Measurements from ENCODE around the gene PARL.

PARL gene

GRCh38 chr3:183914856-183915255, 30.2 kb upstream of the PARL start:
- H3K36me3 ChIP-seq (ENCODE audit: insufficient read depth, low read length) = no peaks in the 10 kb centered on the region
- no peaks in the 10 kb centered on the region for H3K27me3 ChIP-seq (ENCODE audit: control insufficient read depth in 1 of 2, insufficient read depth in 2 of 2, low read length in 2 of 2)
- no peaks in the 10 kb centered on the region for H3K4me1 ChIP-seq (ENCODE audit: insufficient read depth, low read length)
- H3K4me3 ChIP-seq (ENCODE audit: low read depth in 1 of 2, low read length in 2 of 2) = no peak overlapping the region
- no peak overlapping the region for H3K27ac ChIP-seq (ENCODE audit: low read depth, low read length)
- H3K9me3 ChIP-seq (ENCODE audit: low read length) = no peaks in the 10 kb centered on the region
- no peak overlapping the region for H3K9ac ChIP-seq (ENCODE audit: low read length)

- no peaks in the 10 kb centered on the region for H3K4me1 ChIP-seq (ENCODE audit: insufficient read depth, low read length)
- no peak overlapping the region for H3K9ac ChIP-seq (ENCODE audit: low read length)
- H3K27ac ChIP-seq (ENCODE audit: low read depth, low read length) = no peak overlapping the region
- H3K36me3 ChIP-seq (ENCODE audit: insufficient read depth, low read length) = no peaks in the 10 kb centered on the region
- no peaks in the 10 kb centered on the region for H3K9me3 ChIP-seq (ENCODE audit: low read length)
- H3K4me3 ChIP-seq (ENCODE audit: low read depth in 1 of 2, low read length in 2 of 2) = no peak overlapping the region
- H3K27me3 ChIP-seq (ENCODE audit: control insufficient read depth in 1 of 2, insufficient read depth in 2 of 2, low read length in 2 of 2) = no peaks in the 10 kb centered on the region
Measured at GRCh38 chr3:183913580-183913920, 28.9 kb upstream of the PARL start.

GRCh38 chr3:183912895-183913579, 28.4 kb upstream of the PARL start:
- Histone ChIP-seq H3K27me3 (ENCODE audit: control insufficient read depth in 1 of 2, insufficient read depth in 2 of 2, low read length in 2 of 2) (no peaks in the 10 kb centered on the region), H3K4me3 (ENCODE audit: low read depth in 1 of 2, low read length in 2 of 2) (no peak overlapping the region), H3K27ac (ENCODE audit: low read depth, low read length) (no peak overlapping the region), H3K9ac (ENCODE audit: low read length) (no peak overlapping the region), H3K36me3 (ENCODE audit: insufficient read depth, low read length) (no peaks in the 10 kb centered on the region), H3K4me1 (ENCODE audit: insufficient read depth, low read length) (no peaks in the 10 kb centered on the region), H3K9me3 (ENCODE audit: low read length) (no peaks in the 10 kb centered on the region)

GRCh38 chr3:183911763-183912506, 27.3 kb upstream of the PARL start:
- no peak overlapping the region for H3K9ac ChIP-seq (ENCODE audit: low read length)
- no peak overlapping the region for H3K27ac ChIP-seq (ENCODE audit: low read depth, low read length)
- H3K4me1 ChIP-seq (ENCODE audit: insufficient read depth, low read length) = no peaks in the 10 kb centered on the region

GRCh38 chr3:183911087-183911486, 26.4 kb upstream of the PARL start:
- no peaks in the 10 kb centered on the region for H3K27me3 ChIP-seq (ENCODE audit: control insufficient read depth in 1 of 2, insufficient read depth in 2 of 2, low read length in 2 of 2)
- H3K9me3 ChIP-seq (ENCODE audit: low read length) = no peaks in the 10 kb centered on the region
- H3K27ac ChIP-seq (ENCODE audit: low read depth, low read length) = no peak overlapping the region
- H3K4me1 ChIP-seq (ENCODE audit: insufficient read depth, low read length) = no peaks in the 10 kb centered on the region
- H3K4me3 ChIP-seq (ENCODE audit: low read depth in 1 of 2, low read length in 2 of 2) = no peak overlapping the region
- no peak overlapping the region for H3K9ac ChIP-seq (ENCODE audit: low read length)
- H3K36me3 ChIP-seq (ENCODE audit: insufficient read depth, low read length) = no peaks in the 10 kb centered on the region

More at GRCh38 chr3:183911763-183912506, 27.3 kb upstream of the PARL start:
- H3K27me3 ChIP-seq (ENCODE audit: control insufficient read depth in 1 of 2, insufficient read depth in 2 of 2, low read length in 2 of 2) = no peaks in the 10 kb centered on the region
- H3K9me3 ChIP-seq (ENCODE audit: low read length) = no peaks in the 10 kb centered on the region
- H3K36me3 ChIP-seq (ENCODE audit: insufficient read depth, low read length) = no peaks in the 10 kb centered on the region
- H3K4me3 ChIP-seq (ENCODE audit: low read depth in 1 of 2, low read length in 2 of 2) = no peak overlapping the region

- no peaks in the 10 kb centered on the region for H3K27me3 ChIP-seq (ENCODE audit: control insufficient read depth in 1 of 2, insufficient read depth in 2 of 2, low read length in 2 of 2)
- no peak overlapping the region for H3K9ac ChIP-seq (ENCODE audit: low read length)
- H3K4me1 ChIP-seq (ENCODE audit: insufficient read depth, low read length) = no peaks in the 10 kb centered on the region
- H3K9me3 ChIP-seq (ENCODE audit: low read length) = no peaks in the 10 kb centered on the region
- H3K27ac ChIP-seq (ENCODE audit: low read depth, low read length) = no peak overlapping the region
- H3K4me3 ChIP-seq (ENCODE audit: low read depth in 1 of 2, low read length in 2 of 2) = no peak overlapping the region
- H3K36me3 ChIP-seq (ENCODE audit: insufficient read depth, low read length) = no peaks in the 10 kb centered on the region
Measured at GRCh38 chr3:183909030-183909600, 24.4 kb upstream of the PARL start.

GRCh38 chr3:183907911-183908331, 23.2 kb upstream of the PARL start:
- H3K9ac ChIP-seq (ENCODE audit: low read length) = no peak overlapping the region

GRCh38 chr3:183907176-183907575, 22.5 kb upstream of the PARL start:
- Histone ChIP-seq H3K9ac (ENCODE audit: low read length) (no peak overlapping the region), H3K9me3 (ENCODE audit: low read length) (no peaks in the 10 kb centered on the region), H3K4me3 (ENCODE audit: low read depth in 1 of 2, low read length in 2 of 2) (no peak overlapping the region), H3K36me3 (ENCODE audit: insufficient read depth, low read length) (no peaks in the 10 kb centered on the region), H3K4me1 (ENCODE audit: insufficient read depth, low read length) (no peaks in the 10 kb centered on the region), H3K27me3 (ENCODE audit: control insufficient read depth in 1 of 2, insufficient read depth in 2 of 2, low read length in 2 of 2) (no peaks in the 10 kb centered on the region), H3K27ac (ENCODE audit: low read depth, low read length) (no peak overlapping the region)

More at GRCh38 chr3:183907911-183908331, 23.2 kb upstream of the PARL start:
- Histone ChIP-seq H3K27ac (ENCODE audit: low read depth, low read length) (no peak overlapping the region), H3K36me3 (ENCODE audit: insufficient read depth, low read length) (no peaks in the 10 kb centered on the region), H3K27me3 (ENCODE audit: control insufficient read depth in 1 of 2, insufficient read depth in 2 of 2, low read length in 2 of 2) (no peaks in the 10 kb centered on the region), H3K4me1 (ENCODE audit: insufficient read depth, low read length) (no peaks in the 10 kb centered on the region), H3K9me3 (ENCODE audit: low read length) (no peaks in the 10 kb centered on the region), H3K4me3 (ENCODE audit: low read depth in 1 of 2, low read length in 2 of 2) (no peak overlapping the region)

- H3K9me3 ChIP-seq (ENCODE audit: low read length) = no peaks in the 10 kb centered on the region
- H3K27me3 ChIP-seq (ENCODE audit: control insufficient read depth in 1 of 2, insufficient read depth in 2 of 2, low read length in 2 of 2) = no peaks in the 10 kb centered on the region
- no peaks in the 10 kb centered on the region for H3K36me3 ChIP-seq (ENCODE audit: insufficient read depth, low read length)
- H3K27ac ChIP-seq (ENCODE audit: low read depth, low read length) = no peak overlapping the region
- H3K9ac ChIP-seq (ENCODE audit: low read length) = no peak overlapping the region
- no peaks in the 10 kb centered on the region for H3K4me1 ChIP-seq (ENCODE audit: insufficient read depth, low read length)
- no peak overlapping the region for H3K4me3 ChIP-seq (ENCODE audit: low read depth in 1 of 2, low read length in 2 of 2)
Measured at GRCh38 chr3:183906234-183906921, 21.7 kb upstream of the PARL start.

- Histone ChIP-seq H3K4me1 (ENCODE audit: insufficient read depth, low read length) (no peaks in the 10 kb centered on the region), H3K27me3 (ENCODE audit: control insufficient read depth in 1 of 2, insufficient read depth in 2 of 2, low read length in 2 of 2) (no peaks in the 10 kb centered on the region), H3K9ac (ENCODE audit: low read length) (no peak overlapping the region), H3K27ac (ENCODE audit: low read depth, low read length) (no peak overlapping the region), H3K36me3 (ENCODE audit: insufficient read depth, low read length) (no peaks in the 10 kb centered on the region), H3K9me3 (ENCODE audit: low read length) (no peaks in the 10 kb centered on the region), H3K4me3 (ENCODE audit: low read depth in 1 of 2, low read length in 2 of 2) (no peak overlapping the region)
Measured at GRCh38 chr3:183904833-183905780, 20.4 kb upstream of the PARL start.

Data from muscle layer of colon (tissue), 2 donors.